SU-DHL-6 (cell line): Measurements from ENCODE around the gene SMPDL3A.

Experiments used
- H2AFZ ChIP-seq: fragments of 200-600 bp; sonication (generic); 2 replicates; pipeline ENCODE4 v1.6.1; 2014; ENCODE audit warnings: low read depth, mild to moderate bottlenecking, moderate library complexity, mixed read lengths, antibody characterized with exemption, low read length; ENCODE audit not compliant: severe bottlenecking
- H3F3A ChIP-seq: fragments of 200-600 bp; shearing (Covaris generic); 2 replicates; pipeline ENCODE4 v1.6.0; 2016; ENCODE audit warnings: antibody characterized with exemption, mild to moderate bottlenecking; ENCODE audit not compliant: insufficient read depth
- H3K27ac ChIP-seq: fragments of 200-600 bp; sonication (generic); 2 replicates; pipeline ENCODE4 v1.5.1; 2016; ENCODE audit warnings: low read depth, mild to moderate bottlenecking, low read length, moderate library complexity, mixed read lengths
- H3K27me3 ChIP-seq: fragments of 200-600 bp; sonication (generic), shearing (Covaris generic); 2 replicates; pipeline ENCODE4 v1.6.0; 2014; ENCODE audit warnings: mild to moderate bottlenecking, low read length
- H3K36me3 ChIP-seq: fragments of 200-600 bp; sonication (generic); 2 replicates; pipeline ENCODE4 v1.6.1; 2014; ENCODE audit warnings: mild to moderate bottlenecking, low read length, mixed read lengths
- H3K4me2 ChIP-seq: fragments of 300-600, 200-600 bp; shearing (Covaris generic), sonication (generic); 2 replicates; pipeline ENCODE4 v1.6.0; 2014; ENCODE audit warnings: low read length, low read depth, mild to moderate bottlenecking; ENCODE audit not compliant: poor library complexity, severe bottlenecking
- H3K4me3 ChIP-seq: fragments of 200-600 bp; sonication (generic); 2 replicates; pipeline ENCODE4 v1.5.1; 2014; ENCODE audit warnings: antibody characterized with exemption, low read length, mild to moderate bottlenecking, mixed read lengths; ENCODE audit not compliant: insufficient read depth, poor library complexity, severe bottlenecking
- H3K79me2 ChIP-seq: fragments of 200-600 bp; sonication (generic); 2 replicates; pipeline ENCODE4 v1.6.1; 2014; ENCODE audit warnings: mild to moderate bottlenecking, low read length, moderate library complexity; ENCODE audit not compliant: insufficient read depth
- H3K9ac ChIP-seq: fragments of 200-600 bp; sonication (generic); 2 replicates; pipeline ENCODE4 v1.7.0; 2014; ENCODE audit warnings: mild to moderate bottlenecking, low read length
- H3K9me2 ChIP-seq: fragments of 200-600 bp; sonication (generic); replicated peaks from 2 replicates; pipeline ENCODE4 v1.6.1; 2014; ENCODE audit warnings: low read length; ENCODE audit not compliant: insufficient read depth
- H3K9me3 ChIP-seq: fragments of 200-600 bp; sonication (generic); 2 replicates; pipeline ENCODE4 v1.6.1; 2014; ENCODE audit warnings: low read length, mixed read lengths; ENCODE audit not compliant: insufficient read depth
- H4K20me1 ChIP-seq: fragments of 200-600 bp; sonication (generic); 2 replicates; pipeline ENCODE4 v1.6.1; 2014; ENCODE audit warnings: low read depth, mild to moderate bottlenecking, antibody characterized with exemption, low read length, moderate library complexity, mixed read lengths
- EZH2phosphoT487 ChIP-seq: fragments of 200-600 bp; sonication (generic), shearing (Covaris generic); conservative IDR thresholded peaks from 2 replicates; pipeline ENCODE4 v1.6.1; 2018; ENCODE audit warnings: mild to moderate bottlenecking, antibody characterized with exemption, low read length, moderate library complexity, mixed read lengths
- TF ChIP-seq, protein P1 (sequence below): fragments of 200-600 bp; sonication (generic); IDR thresholded peaks from one replicate; pipeline ENCODE4 v1.5.1; 2017; ENCODE audit warnings: antibody characterized with exemption, mild to moderate bottlenecking, low read length, moderate library complexity; ENCODE audit not compliant: insufficient read depth, poor library complexity, severe bottlenecking

Gene SMPDL3A

DNA sequence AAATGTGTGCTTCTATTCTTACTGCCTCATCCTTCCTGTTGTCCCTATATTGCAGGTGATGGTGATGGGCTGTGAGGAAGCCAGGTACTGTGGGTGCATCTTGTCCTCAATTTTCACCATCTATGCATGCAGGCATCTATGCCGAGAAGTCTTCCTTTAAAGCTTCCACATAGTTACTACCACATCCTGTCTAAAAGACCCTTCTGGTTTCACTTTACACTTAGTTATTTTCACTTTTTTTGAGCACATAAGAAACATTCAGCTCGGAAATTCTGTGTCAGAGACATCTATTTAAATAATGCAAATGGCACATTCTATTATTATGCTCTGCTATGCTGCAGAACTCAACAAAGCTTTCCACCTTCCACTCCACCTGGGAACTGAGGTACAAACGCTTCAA is 37.7 kb upstream of the SMPDL3A start:
- H3K27me3 ChIP-seq = no peaks in the 10 kb centered on the region
- no peaks in the 10 kb centered on the region for H3K36me3 ChIP-seq
- H3F3A ChIP-seq = no peaks in the 10 kb centered on the region
- H2AFZ ChIP-seq = no peak overlapping the region
- no peak overlapping the region for H3K9ac ChIP-seq
- no peaks in the 10 kb centered on the region for H3K79me2 ChIP-seq
- no peaks in the 10 kb centered on the region for H4K20me1 ChIP-seq
- no peaks in the 10 kb centered on the region for H3K9me2 ChIP-seq
- H3K27ac ChIP-seq = peak overlapping the region; percentile 81
- TF ChIP-seq, protein P1, sequence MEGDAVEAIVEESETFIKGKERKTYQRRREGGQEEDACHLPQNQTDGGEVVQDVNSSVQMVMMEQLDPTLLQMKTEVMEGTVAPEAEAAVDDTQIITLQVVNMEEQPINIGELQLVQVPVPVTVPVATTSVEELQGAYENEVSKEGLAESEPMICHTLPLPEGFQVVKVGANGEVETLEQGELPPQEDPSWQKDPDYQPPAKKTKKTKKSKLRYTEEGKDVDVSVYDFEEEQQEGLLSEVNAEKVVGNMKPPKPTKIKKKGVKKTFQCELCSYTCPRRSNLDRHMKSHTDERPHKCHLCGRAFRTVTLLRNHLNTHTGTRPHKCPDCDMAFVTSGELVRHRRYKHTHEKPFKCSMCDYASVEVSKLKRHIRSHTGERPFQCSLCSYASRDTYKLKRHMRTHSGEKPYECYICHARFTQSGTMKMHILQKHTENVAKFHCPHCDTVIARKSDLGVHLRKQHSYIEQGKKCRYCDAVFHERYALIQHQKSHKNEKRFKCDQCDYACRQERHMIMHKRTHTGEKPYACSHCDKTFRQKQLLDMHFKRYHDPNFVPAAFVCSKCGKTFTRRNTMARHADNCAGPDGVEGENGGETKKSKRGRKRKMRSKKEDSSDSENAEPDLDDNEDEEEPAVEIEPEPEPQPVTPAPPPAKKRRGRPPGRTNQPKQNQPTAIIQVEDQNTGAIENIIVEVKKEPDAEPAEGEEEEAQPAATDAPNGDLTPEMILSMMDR = no peak
- TF ChIP-seq EZH2phosphoT487 = no peak
- no peaks in the 10 kb centered on the region for H3K9me3 ChIP-seq
- H3K4me2 ChIP-seq = peak overlapping the region; percentile 40
- no peak overlapping the region for H3K4me3 ChIP-seq

DNA sequence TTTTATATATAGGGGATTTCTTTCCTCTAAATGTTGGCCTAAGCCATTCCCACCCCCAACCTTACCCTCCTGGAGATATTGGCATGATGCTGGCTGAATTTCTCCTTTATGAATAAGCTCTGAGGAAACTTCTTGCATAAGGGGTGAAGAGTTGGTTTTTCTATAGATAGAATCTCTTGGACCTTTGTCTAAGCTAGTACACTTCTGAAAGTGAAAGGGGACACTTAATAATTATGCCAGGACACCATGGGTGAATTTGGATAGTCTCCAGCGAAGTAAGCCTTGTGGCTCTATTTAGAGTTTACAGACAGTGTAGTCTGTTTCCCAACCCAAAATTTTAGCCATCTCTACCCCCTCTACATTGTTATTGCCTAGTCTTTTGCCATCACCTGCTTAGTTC is 36.6 kb upstream of the SMPDL3A start:
- no peaks in the 10 kb centered on the region for H4K20me1 ChIP-seq
- no peaks in the 10 kb centered on the region for H3K36me3 ChIP-seq
- H3K27me3 ChIP-seq = no peaks in the 10 kb centered on the region
- no peak for TF ChIP-seq EZH2phosphoT487
- TF ChIP-seq, protein P1 = no peak
- H3K9me2 ChIP-seq = no peaks in the 10 kb centered on the region
- H3F3A ChIP-seq = no peaks in the 10 kb centered on the region
- H3K9ac ChIP-seq = no peak overlapping the region
- H3K27ac ChIP-seq = peak overlapping the region; percentile 81
- H3K9me3 ChIP-seq = no peaks in the 10 kb centered on the region
- no peak overlapping the region for H3K4me3 ChIP-seq
- H3K4me2 ChIP-seq = peak overlapping the region; percentile 40
- no peaks in the 10 kb centered on the region for H3K79me2 ChIP-seq
- H2AFZ ChIP-seq = no peak overlapping the region

DNA sequence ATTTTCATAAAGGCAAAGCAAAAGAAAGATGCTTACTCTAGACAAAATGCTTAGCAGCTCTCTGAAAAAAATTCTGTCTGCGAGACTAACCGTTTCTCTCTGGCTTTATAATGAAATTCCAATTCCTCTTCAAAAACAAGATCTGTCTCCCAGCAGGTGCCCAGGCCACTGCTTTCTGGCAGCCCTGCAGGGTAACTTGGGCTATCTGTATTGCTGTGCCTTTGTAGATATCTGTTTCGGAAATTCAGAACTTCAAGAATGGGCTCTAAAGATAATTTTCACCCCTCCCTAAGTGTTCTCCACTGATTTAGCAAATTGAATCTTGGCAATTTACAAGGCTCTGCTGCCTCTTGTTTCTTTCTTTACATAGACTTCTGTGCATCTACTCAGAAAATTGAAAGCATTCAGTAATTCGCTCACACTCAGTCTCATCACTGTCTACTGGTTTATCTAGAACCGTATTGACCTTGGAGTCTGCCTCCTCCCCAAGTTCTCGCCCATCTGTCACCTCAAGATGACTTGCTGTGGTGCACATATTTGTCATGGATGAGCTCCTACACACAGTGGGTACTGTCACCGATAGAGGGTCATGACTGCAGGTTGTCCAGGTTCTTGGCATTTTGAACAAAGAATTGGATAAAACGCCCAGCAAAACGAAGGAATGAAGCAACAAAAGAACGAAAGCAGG is 35.9 kb upstream of the SMPDL3A start:
- Histone ChIP-seq H2AFZ (no peak overlapping the region), H3K27ac (peak overlapping the region; percentile 81), H3K9ac (no peak overlapping the region), H3K9me3 (no peaks in the 10 kb centered on the region), H3F3A (no peaks in the 10 kb centered on the region), H3K4me3 (no peak overlapping the region), H3K4me2 (peak overlapping the region; percentile 40), H3K36me3 (no peaks in the 10 kb centered on the region), H3K79me2 (no peaks in the 10 kb centered on the region), H3K9me2 (no peaks in the 10 kb centered on the region), H3K27me3 (no peaks in the 10 kb centered on the region), H4K20me1 (no peaks in the 10 kb centered on the region)
- TF ChIP-seq, protein P1 = no peak
- TF ChIP-seq EZH2phosphoT487 = no peak

DNA sequence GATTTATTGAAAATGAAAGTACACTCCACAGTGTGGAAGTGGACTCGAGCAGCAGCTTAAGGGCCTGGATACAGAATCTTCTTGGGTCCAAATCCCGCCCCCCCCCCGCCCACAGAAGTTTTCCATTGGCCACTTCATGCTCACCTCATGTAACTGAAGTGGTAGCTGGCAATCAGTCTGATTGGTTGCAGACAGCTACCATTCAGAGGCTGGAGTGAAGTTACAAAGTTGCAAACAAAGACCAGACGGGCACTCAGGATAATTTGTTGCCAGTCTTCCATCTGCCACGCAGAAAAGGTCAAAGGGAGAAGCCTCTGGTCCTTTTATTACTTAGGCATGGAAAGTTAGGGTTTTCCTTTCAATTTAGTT is 35.4 kb upstream of the SMPDL3A start:
- H3K4me3 ChIP-seq = no peak overlapping the region
- no peaks in the 10 kb centered on the region for H3K9me2 ChIP-seq
- H4K20me1 ChIP-seq = no peaks in the 10 kb centered on the region
- H3K4me2 ChIP-seq = no peak overlapping the region
- TF ChIP-seq EZH2phosphoT487 = no peak
- TF ChIP-seq, protein P1 = no peak
- H3K27me3 ChIP-seq = no peaks in the 10 kb centered on the region
- no peaks in the 10 kb centered on the region for H3K9me3 ChIP-seq
- H3K79me2 ChIP-seq = no peaks in the 10 kb centered on the region
- no peak overlapping the region for H2AFZ ChIP-seq
- H3K27ac ChIP-seq = no peak overlapping the region
- H3F3A ChIP-seq = no peaks in the 10 kb centered on the region
- H3K9ac ChIP-seq = no peak overlapping the region
- H3K36me3 ChIP-seq = no peaks in the 10 kb centered on the region
